GM12878 (cell line): Measurements from ENCODE around the gene DERA. TPM values are rescaled to one million over a fixed set of nuclear protein-coding genes. Genes with fewer than 3 reads are reported as not detected.

Experiments used
- ATAC-seq: fragments of 200-7000 bp; cut with Tn5 transposase; 3 replicates; pipeline ENCODE4 v1.9.1; 2020; ENCODE audit warnings: mild to moderate bottlenecking, moderate library complexity
- BruUV-seq: library from RNA; stranded (reverse); fragments of 400-500 nt; replicated peaks from 2 replicates; lab custom pipeline; 2021; lab: Mats Ljungman, UMichigan
- CTCF ChIA-PET: fragments of 300-600 bp; sonication (Branson Sonifier 250); formaldehyde crosslinking; extraction: SDS; loops from one replicate; lab custom pipeline; 2021; ENCODE audit warnings: inconsistent platforms; lab: Yijun Ruan, JAX
- POLR2A ChIA-PET: fragments of 350-600 bp; formaldehyde crosslinking; extraction: SDS; loops from one replicate; lab custom pipeline; 2021; ENCODE audit warnings: inconsistent platforms; lab: Charles Lee
- RAD21 ChIA-PET: fragments of 300-600 bp; sonication (Branson Sonifier 250); formaldehyde crosslinking; loops from one replicate; lab custom pipeline; 2023; ENCODE audit warnings: antibody characterized with exemption; ENCODE audit not compliant: unreplicated experiment; lab: Charles Lee
- SMC1A ChIA-PET: fragments of 300-600 bp; sonication (Branson Sonifier 250); formaldehyde crosslinking; loops from one replicate; lab custom pipeline; 2023; ENCODE audit not compliant: unreplicated experiment, uncharacterized antibody; lab: Charles Lee
- DNase-seq: peaks from one replicate; pipeline ENCODE4 v3.0.0-alpha.2; 2011; ENCODE audit warnings: low read depth, low spot score
- FAIRE-seq: peaks from 3 replicates; lab custom pipeline; 2011; peaks lifted over from hg19 to GRCh38; lab: Jason Lieb, UNC
- H2AFZ ChIP-seq: 2 replicates; pipeline ENCODE4 v1.6.0; 2011; ENCODE audit warnings: low read depth, low read length, control low read depth; ENCODE audit not compliant: control insufficient read depth
- H3K27ac ChIP-seq: 2 replicates; pipeline ENCODE4 v1.5.1; 2011; ENCODE audit warnings: control low read depth; ENCODE audit not compliant: control insufficient read depth, insufficient read depth
- H3K27me3 ChIP-seq, 2 experiments: replicated peaks in 1 of 2; 2 replicates each; pipeline versions ENCODE4 v1.6.0 to v1.6.1; 2011; ENCODE audit warnings: low read length in 1 of 2; ENCODE audit not compliant: control insufficient read depth in 2 of 2, insufficient read depth in 2 of 2
- H3K36me3 ChIP-seq, 2 experiments: 2 replicates each; pipeline ENCODE4 v1.5.1; 2011; ENCODE audit warnings: low read length in 1 of 2; ENCODE audit not compliant: control insufficient read depth in 2 of 2, insufficient read depth in 2 of 2
- H3K4me1 ChIP-seq: 2 replicates; pipeline ENCODE4 v1.6.1; 2011; ENCODE audit warnings: mild to moderate bottlenecking, low read length, moderate library complexity, mixed read lengths; ENCODE audit not compliant: control insufficient read depth, insufficient read depth
- H3K4me2 ChIP-seq: 2 replicates; pipeline ENCODE4 v1.6.0; 2011; ENCODE audit warnings: control low read depth; ENCODE audit not compliant: control insufficient read depth, insufficient read depth
- H3K4me3 ChIP-seq: fragments of 200-600 bp; sonication (generic); 2 replicates; pipeline ENCODE4 v1.5.1; 2016
- H3K79me2 ChIP-seq: 2 replicates; pipeline ENCODE4 v1.6.0; 2011; ENCODE audit warnings: low read length; ENCODE audit not compliant: control insufficient read depth, insufficient read depth
- H3K9ac ChIP-seq: 2 replicates; pipeline ENCODE4 v1.8.0; 2011; ENCODE audit warnings: low read length, control low read depth, mixed read lengths; ENCODE audit not compliant: control insufficient read depth, insufficient read depth
- H3K9me3 ChIP-seq: replicated peaks from 3 replicates; pipeline ENCODE4 v1.5.1; 2011; ENCODE audit warnings: mild to moderate bottlenecking, low read length; ENCODE audit not compliant: control insufficient read depth, insufficient read depth
- H4K20me1 ChIP-seq: 2 replicates; pipeline ENCODE4 v1.6.0; 2011; ENCODE audit not compliant: control insufficient read depth, insufficient read depth
- ELK1 ChIP-seq: IDR thresholded peaks from 2 replicates; pipeline ENCODE4 v1.6.1; 2012; ENCODE audit warnings: low read depth, low read length, improper control_type of control experiment
- HCFC1 ChIP-seq: fragments of 150-350 bp; IDR thresholded peaks from 2 replicates; pipeline ENCODE4 v1.6.1; 2014; ENCODE audit warnings: low read length
- LARP7 ChIP-seq: fragments of 450-650 bp; IDR thresholded peaks from 2 replicates; pipeline ENCODE4 v1.6.1; 2017; ENCODE audit warnings: mild to moderate bottlenecking
- NBN ChIP-seq: fragments of 450-650 bp; IDR thresholded peaks from 2 replicates; pipeline ENCODE4 v1.6.1; 2016
- POLR2AphosphoS2 ChIP-seq: IDR thresholded peaks from 2 replicates; pipeline ENCODE4 v1.6.1; 2011; ENCODE audit warnings: low read depth, mild to moderate bottlenecking, low read length, improper control_type of control experiment, moderate library complexity
- POU2F2 ChIP-seq: IDR thresholded peaks from 3 replicates; pipeline ENCODE4 v1.6.1; 2011; ENCODE audit warnings: low read depth, mild to moderate bottlenecking, low read length, borderline replicate concordance
- RB1 ChIP-seq: fragments of 450-650 bp; formaldehyde crosslinking; IDR thresholded peaks from 2 replicates; pipeline ENCODE4 v1.6.1; 2017; ENCODE audit warnings: mild to moderate bottlenecking, borderline replicate concordance
- SIN3A ChIP-seq: IDR thresholded peaks from 2 replicates; pipeline ENCODE4 v1.6.1; 2012; ENCODE audit warnings: low read depth, low read length, improper control_type of control experiment
- SMAD5 ChIP-seq: IDR thresholded peaks from 2 replicates; pipeline ENCODE4 v1.6.1; 2016; ENCODE audit warnings: antibody characterized with exemption, low read depth
- SREBF2 ChIP-seq: IDR thresholded peaks from 2 replicates; pipeline ENCODE4 v1.6.1; 2012; ENCODE audit warnings: mild to moderate bottlenecking, low read length
- ZNF207 ChIP-seq: fragments of 450-650 bp; IDR thresholded peaks from 2 replicates; pipeline ENCODE4 v1.6.1; 2014; ENCODE audit warnings: antibody characterized with exemption, mild to moderate bottlenecking, borderline replicate concordance
- whole genome bisulfite sequencing: methylation state at CpG from one replicate; pipeline ENCODE4 v1.1.6; 2016; ENCODE audit warnings: low lambda C conversion rate; ENCODE audit not compliant: insufficient replicate concordance, insufficient coverage; ENCODE audit errors: missing lambda C conversion rate; 5-methylcytosine and 5-hydroxymethylcytosine counted together
- in situ Hi-C: fragments of 300-500 bp; cut with MboI; formaldehyde crosslinking; loops from 9 replicates; pipeline ENCODE4 v1.14.3; 2018; ENCODE audit warnings: mixed read lengths
- intact Hi-C: fragments of 100-400 bp; cut with micrococcal nuclease; formaldehyde crosslinking; loops from one replicate; pipeline ENCODE4 v1.14.2; 2022; ENCODE audit not compliant: unreplicated experiment
- polyA plus RNA-seq, 11 experiments: library from polyadenylated mRNA; depleted of rRNA in 4 of 11; unstranded in 6 of 11; stranded (reverse) in 5 of 11; fragments of >200 nt; fragmentation: Nextera tagmentation in 4 of 11; fragmentation: Illumina TruSeq in 1 of 11; extraction: Ambion mirVana in 4 of 11; extraction: Trizol in 1 of 11; gene quantifications; 1 replicate in 1 of 11; 2 replicates in 10 of 11; pipeline versions ENCODE4 v1.2.1 to v1.2.3, GENCODE V29; 2011 to 2016; ENCODE audit warnings: inconsistent platforms in 2 of 11, missing spikeins in 2 of 11, low read depth in 1 of 11
- total RNA-seq, 4 experiments: library from RNA; depleted of rRNA in 3 of 4; stranded (reverse); fragments of >200 nt in 3 of 4; fragmentation: Illumina TruSeq in 1 of 4; extraction: Trizol in 1 of 4; gene quantifications; 2 replicates each; pipeline versions ENCODE4 v1.2.1 to v1.2.3, GENCODE V29; 2013 to 2021
- TF ChIP-seq, protein P1 (sequence below): fragments of 450-650 bp; IDR thresholded peaks from 2 replicates; pipeline ENCODE4 v1.6.1; 2016; ENCODE audit warnings: mild to moderate bottlenecking, moderate library complexity, borderline replicate concordance
- TF ChIP-seq, protein P2 (sequence below): IDR thresholded peaks from 2 replicates; pipeline ENCODE4 v1.6.1; 2011; ENCODE audit warnings: low read depth, mild to moderate bottlenecking, low read length, moderate library complexity, borderline replicate concordance; ENCODE audit errors: extremely low read depth
- TF ChIP-seq, protein P3 (sequence below): IDR thresholded peaks from 2 replicates; pipeline ENCODE4 v1.6.1; 2011; ENCODE audit warnings: borderline replicate concordance, low read depth, mild to moderate bottlenecking, moderate library complexity, low read length; ENCODE audit not compliant: insufficient read depth, poor library complexity, severe bottlenecking

The DERA gene
- total and polyA plus RNA-seq, 10 of the 15 experiments (the other 5 are each of a cell fraction or from before 2014, with no cell fraction given) = 34.9 to 97.1 (median 40.8) TPM

- TF ChIP-seq POLR2AphosphoS2 = no peak
- TF ChIP-seq, protein P1, sequence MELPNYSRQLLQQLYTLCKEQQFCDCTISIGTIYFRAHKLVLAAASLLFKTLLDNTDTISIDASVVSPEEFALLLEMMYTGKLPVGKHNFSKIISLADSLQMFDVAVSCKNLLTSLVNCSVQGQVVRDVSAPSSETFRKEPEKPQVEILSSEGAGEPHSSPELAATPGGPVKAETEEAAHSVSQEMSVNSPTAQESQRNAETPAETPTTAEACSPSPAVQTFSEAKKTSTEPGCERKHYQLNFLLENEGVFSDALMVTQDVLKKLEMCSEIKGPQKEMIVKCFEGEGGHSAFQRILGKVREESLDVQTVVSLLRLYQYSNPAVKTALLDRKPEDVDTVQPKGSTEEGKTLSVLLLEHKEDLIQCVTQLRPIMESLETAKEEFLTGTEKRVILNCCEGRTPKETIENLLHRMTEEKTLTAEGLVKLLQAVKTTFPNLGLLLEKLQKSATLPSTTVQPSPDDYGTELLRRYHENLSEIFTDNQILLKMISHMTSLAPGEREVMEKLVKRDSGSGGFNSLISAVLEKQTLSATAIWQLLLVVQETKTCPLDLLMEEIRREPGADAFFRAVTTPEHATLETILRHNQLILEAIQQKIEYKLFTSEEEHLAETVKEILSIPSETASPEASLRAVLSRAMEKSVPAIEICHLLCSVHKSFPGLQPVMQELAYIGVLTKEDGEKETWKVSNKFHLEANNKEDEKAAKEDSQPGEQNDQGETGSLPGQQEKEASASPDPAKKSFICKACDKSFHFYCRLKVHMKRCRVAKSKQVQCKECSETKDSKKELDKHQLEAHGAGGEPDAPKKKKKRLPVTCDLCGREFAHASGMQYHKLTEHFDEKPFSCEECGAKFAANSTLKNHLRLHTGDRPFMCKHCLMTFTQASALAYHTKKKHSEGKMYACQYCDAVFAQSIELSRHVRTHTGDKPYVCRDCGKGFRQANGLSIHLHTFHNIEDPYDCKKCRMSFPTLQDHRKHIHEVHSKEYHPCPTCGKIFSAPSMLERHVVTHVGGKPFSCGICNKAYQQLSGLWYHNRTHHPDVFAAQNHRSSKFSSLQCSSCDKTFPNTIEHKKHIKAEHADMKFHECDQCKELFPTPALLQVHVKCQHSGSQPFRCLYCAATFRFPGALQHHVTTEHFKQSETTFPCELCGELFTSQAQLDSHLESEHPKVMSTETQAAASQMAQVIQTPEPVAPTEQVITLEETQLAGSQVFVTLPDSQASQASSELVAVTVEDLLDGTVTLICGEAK = no peak
- no peak for TF ChIP-seq ZNF207
- no peak for TF ChIP-seq SIN3A
- TF ChIP-seq LARP7 = no peak
- TF ChIP-seq, protein P2, sequence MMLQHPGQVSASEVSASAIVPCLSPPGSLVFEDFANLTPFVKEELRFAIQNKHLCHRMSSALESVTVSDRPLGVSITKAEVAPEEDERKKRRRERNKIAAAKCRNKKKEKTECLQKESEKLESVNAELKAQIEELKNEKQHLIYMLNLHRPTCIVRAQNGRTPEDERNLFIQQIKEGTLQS = no peak
- TF ChIP-seq SREBF2 = no peak
- no peak for TF ChIP-seq ELK1
- TF ChIP-seq NBN = no peak
- TF ChIP-seq SMAD5 = no peak
- TF ChIP-seq RB1 = no peak
- TF ChIP-seq, protein P3, sequence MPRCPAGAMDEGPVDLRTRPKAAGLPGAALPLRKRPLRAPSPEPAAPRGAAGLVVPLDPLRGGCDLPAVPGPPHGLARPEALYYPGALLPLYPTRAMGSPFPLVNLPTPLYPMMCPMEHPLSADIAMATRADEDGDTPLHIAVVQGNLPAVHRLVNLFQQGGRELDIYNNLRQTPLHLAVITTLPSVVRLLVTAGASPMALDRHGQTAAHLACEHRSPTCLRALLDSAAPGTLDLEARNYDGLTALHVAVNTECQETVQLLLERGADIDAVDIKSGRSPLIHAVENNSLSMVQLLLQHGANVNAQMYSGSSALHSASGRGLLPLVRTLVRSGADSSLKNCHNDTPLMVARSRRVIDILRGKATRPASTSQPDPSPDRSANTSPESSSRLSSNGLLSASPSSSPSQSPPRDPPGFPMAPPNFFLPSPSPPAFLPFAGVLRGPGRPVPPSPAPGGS = no peak
- no peak for TF ChIP-seq POU2F2
- no peak for TF ChIP-seq HCFC1
- TF ChIP-seq, all 136 proteins: peak for 0
- SMC1A ChIA-PET = no interaction called here
- FAIRE-seq (no peak), DNase-seq (no peak), ATAC-seq (no peak)
- POLR2A ChIA-PET = no interaction called here
- H3K4me3 ChIP-seq = no peak overlapping the region
- in situ Hi-C loops = no loop called here
- H3K27me3 ChIP-seq = no peaks in the 10 kb centered on the region
- RAD21 ChIA-PET = no interaction called here
- H3K4me1 ChIP-seq = no peaks in the 10 kb centered on the region
- intact Hi-C loops = no loop called here
- no peak overlapping the region for H3K9ac ChIP-seq
- 75% methylated on average over 2 of the region's 4 CpGs for WGBS
- no TSS peak for BruUV-seq
- H3K27ac ChIP-seq = no peak overlapping the region
- no peak overlapping the region for H2AFZ ChIP-seq
- H4K20me1 ChIP-seq = no peaks in the 10 kb centered on the region
- no peaks in the 10 kb centered on the region for H3K9me3 ChIP-seq
- no peaks in the 10 kb centered on the region; a peak in 1 of 4 replicates for H3K36me3 ChIP-seq
- H3K4me2 ChIP-seq = no peak overlapping the region
- H3K79me2 ChIP-seq = no peaks in the 10 kb centered on the region
- CTCF ChIA-PET = no interaction called here
These were observed 44.1 kb downstream of the DERA start for GRCh38 chr12:15955281-15955680.
